Testis (tissue), 3 donors: Measurements from ENCODE around the gene DYNC1LI1. TPM values are rescaled to one million over a fixed set of nuclear protein-coding genes. Genes with fewer than 3 reads are reported as not detected.

ENCODE experiments used
- DNase-seq: peaks from one replicate; pipeline ENCODE4 v3.0.0-alpha.2; 2019
- H3K27ac ChIP-seq, 2 donors: fragments of 200-600 bp; sonication (generic); one replicate each; pipeline ENCODE4 v1.5.1; 2019
- H3K27me3 ChIP-seq: fragments of 200-600 bp; sonication (generic); one replicate; pipeline ENCODE4 v1.5.1; 2019
- H3K36me3 ChIP-seq: fragments of 200-600 bp; sonication (generic); one replicate; pipeline ENCODE4 v1.5.1; 2017; ENCODE audit warnings: low read depth; ENCODE audit errors: missing control alignments
- H3K4me1 ChIP-seq: fragments of 200-600 bp; sonication (generic); one replicate; pipeline ENCODE4 v1.5.1; 2019
- H3K4me3 ChIP-seq, 2 donors: fragments of 200-600 bp; sonication (generic); one replicate each; pipeline ENCODE4 v1.5.1; 2017 to 2019
- H3K9me3 ChIP-seq: fragments of 200-600 bp; sonication (generic); one replicate; pipeline ENCODE4 v1.5.1; 2017
- CTCF ChIP-seq, 3 experiments: fragments of 450-650 bp in 2 of 3; fragments of 200-600 bp in 1 of 3; sonication (generic) in 1 of 3; IDR thresholded peaks; one replicate each; pipeline ENCODE4 v1.5.1; 2016 to 2019; ENCODE audit warnings: antibody characterized with exemption in 3 of 3, mild to moderate bottlenecking in 2 of 3, moderate library complexity in 1 of 3
- POLR2A ChIP-seq: fragments of 450-650 bp; IDR thresholded peaks from one replicate; pipeline ENCODE4 v1.6.1; 2017; ENCODE audit warnings: antibody characterized with exemption, mild to moderate bottlenecking, moderate library complexity
- WGBS, 2 donors: methylation state at CpG; one replicate each; pipeline ENCODE4 v1.1.5; 2018; 5-methylcytosine and 5-hydroxymethylcytosine counted together
- intact Hi-C: fragments of 100-400 bp; cut with DNase I; formaldehyde crosslinking; loops from one replicate; pipeline ENCODE4 v1.15.1; 2023; ENCODE audit warnings: low total_unique reads
- polyA plus RNA-seq: library from polyadenylated mRNA; stranded (reverse); fragments of 350-450 nt; fragmentation: Illumina TruSeq; extraction: RNeasy Lipid Tissue Mini Kit (QIAGEN cat#74804); gene quantifications from one replicate; pipeline ENCODE4 v1.2.3, GENCODE V29; 2014; ENCODE audit warnings: low read depth, low replicate concordance; ENCODE audit not compliant: insufficient read depth
- total RNA-seq, 2 donors: library from RNA; depleted of rRNA; stranded (reverse); fragments of >200 nt; gene quantifications; one replicate each; pipeline ENCODE4 v1.2.3, GENCODE V29; 2016

DYNC1LI1 gene
- total and polyA plus RNA-seq, 3 donors from 2014 or later: 53.9 to 85.7 (median 61.3) TPM

DNA sequence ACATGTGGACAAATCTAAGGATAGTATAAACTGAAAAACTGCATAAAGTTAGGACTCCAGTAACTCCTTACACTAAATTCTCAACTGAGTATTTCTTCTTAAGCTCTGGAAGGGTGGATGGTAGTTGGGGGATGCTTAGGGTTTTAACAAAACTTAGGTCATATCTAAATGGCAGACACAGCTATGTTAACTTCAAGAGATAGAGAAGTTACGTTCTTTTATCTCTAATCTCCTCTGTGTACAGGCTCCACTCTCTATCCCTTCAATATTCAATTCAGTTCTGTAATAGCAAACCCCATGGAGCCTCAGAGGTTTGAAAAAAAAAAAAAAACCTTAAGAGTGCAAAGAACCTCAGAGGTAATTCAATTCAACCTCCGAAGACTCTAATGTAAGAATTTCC, 71.1 kb downstream of the DYNC1LI1 start:
- TF ChIP-seq POLR2A (no peak), CTCF (IDR thresholded peaks at IDR 0.05) (no peak)
- Histone ChIP-seq H3K9me3 (no peaks in the 10 kb centered on the region), H3K27ac (peak overlapping the region in 1 of 2 donors; percentile 98), H3K36me3 (no peaks in the 10 kb centered on the region), H3K4me1 (peaks cover 12% of the 10 kb centered on the region), H3K4me3 (no peak overlapping the region), H3K27me3 (no peaks in the 10 kb centered on the region)
- no peak for DNase-seq
- 55 to 61% methylated on average over 2 of the region's 2 CpGs for WGBS, 2 donors
- intact Hi-C loops: no loop called here

DNA sequence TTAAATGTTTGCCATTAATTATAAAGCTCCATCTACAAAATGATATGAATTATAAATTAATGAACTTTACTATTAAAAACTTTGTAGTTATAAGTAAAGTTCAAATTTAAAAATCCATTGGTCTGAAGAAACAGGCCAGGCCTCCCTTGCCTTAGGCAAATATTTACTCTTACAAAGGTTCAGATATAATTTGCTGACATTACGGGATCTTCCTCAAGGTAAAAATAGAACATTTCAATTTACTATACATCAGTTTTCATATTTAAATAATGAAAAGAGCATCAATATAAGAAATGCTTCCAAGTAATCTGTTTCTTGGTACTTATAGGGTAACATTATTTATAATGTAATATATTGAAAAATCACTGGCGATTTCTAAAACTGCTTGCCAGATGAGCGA, 71.7 kb downstream of the DYNC1LI1 start:
- no peak overlapping the region for H3K4me3 ChIP-seq
- no peaks in the 10 kb centered on the region for H3K27me3 ChIP-seq
- 57 to 74% methylated on average over 3 of the region's 3 CpGs for WGBS, 2 donors
- peaks cover 9% of the 10 kb centered on the region for H3K4me1 ChIP-seq
- intact Hi-C loops: no loop called here
- H3K9me3 ChIP-seq: no peaks in the 10 kb centered on the region
- no peaks in the 10 kb centered on the region for H3K36me3 ChIP-seq
- TF ChIP-seq POLR2A: no peak
- no peak for TF ChIP-seq CTCF (IDR thresholded peaks at IDR 0.05)
- peak overlapping the region; percentile 1 to 8 for H3K27ac ChIP-seq
- DNase-seq: no peak

GRCh38 chr3:32498252-32498651, 72.4 kb downstream of the DYNC1LI1 start:
- Histone ChIP-seq H3K36me3 (no peaks in the 10 kb centered on the region), H3K4me3 (no peak overlapping the region), H3K27me3 (no peaks in the 10 kb centered on the region), H3K9me3 (no peaks in the 10 kb centered on the region), H3K4me1 (peaks cover 10% of the 10 kb centered on the region), H3K27ac (no peak overlapping the region)
- intact Hi-C loops: no loop called here
- TF ChIP-seq POLR2A (no peak), CTCF (IDR thresholded peaks at IDR 0.05) (no peak)
- DNase-seq: no peak
- 59 to 84% methylated on average over 3 of the region's 3 CpGs for WGBS, 2 donors

DNA sequence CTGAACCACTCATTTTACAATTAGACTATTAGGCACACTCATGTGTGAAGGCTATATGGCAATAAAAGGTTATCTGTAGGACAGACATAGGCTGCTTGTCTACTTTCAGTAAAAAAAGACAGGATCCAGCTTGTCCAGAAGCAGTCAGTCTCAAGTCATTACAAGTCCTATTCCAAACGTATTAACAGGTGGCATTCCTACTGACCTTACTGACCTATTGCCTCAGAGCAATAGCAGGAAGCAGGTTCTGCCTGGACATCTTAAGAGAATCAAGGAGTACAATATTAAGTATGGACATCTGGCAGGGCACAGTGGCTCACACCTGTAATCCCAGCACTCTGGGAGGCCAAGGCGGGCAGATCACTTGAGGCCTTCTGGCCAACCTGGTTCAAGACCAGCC, 75.0 kb downstream of the DYNC1LI1 start:
- Histone ChIP-seq H3K27ac (no peak overlapping the region), H3K4me3 (no peak overlapping the region), H3K27me3 (no peaks in the 10 kb centered on the region), H3K9me3 (no peaks in the 10 kb centered on the region), H3K4me1 (peaks cover 9% of the 10 kb centered on the region), H3K36me3 (no peaks in the 10 kb centered on the region)
- TF ChIP-seq CTCF (IDR thresholded peaks at IDR 0.05) (no peak), POLR2A (no peak)
- intact Hi-C loops: no loop called here
- 69 to 76% methylated on average over 2 of the region's 2 CpGs for WGBS, 2 donors
- no peak for DNase-seq

DNA sequence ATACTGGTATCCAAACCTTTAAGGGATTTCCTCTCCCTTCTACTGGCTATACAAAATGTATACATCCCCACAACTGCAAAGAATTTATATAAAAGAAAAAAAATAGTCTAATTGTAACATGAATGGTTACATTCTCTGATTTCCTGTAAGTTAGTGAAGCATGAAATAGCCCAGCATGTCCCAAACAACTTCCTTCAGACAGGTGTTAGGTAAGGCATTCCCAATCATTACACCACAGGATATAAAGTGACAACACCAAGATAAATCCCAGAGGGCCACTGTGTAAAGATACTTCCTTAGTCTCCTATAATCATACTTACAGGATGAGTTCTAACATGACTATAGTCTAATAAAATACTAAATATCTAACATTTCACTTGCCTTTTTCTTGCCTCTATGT, 75.6 kb downstream of the DYNC1LI1 start:
- Histone ChIP-seq H3K9me3 (no peaks in the 10 kb centered on the region), H3K27ac (no peak overlapping the region), H3K27me3 (no peaks in the 10 kb centered on the region), H3K4me1 (peaks cover 9% of the 10 kb centered on the region), H3K4me3 (no peak overlapping the region), H3K36me3 (no peaks in the 10 kb centered on the region)
- no peak for DNase-seq
- intact Hi-C loops: no loop called here
- TF ChIP-seq CTCF (IDR thresholded peaks at IDR 0.05): no peak
- no peak for TF ChIP-seq POLR2A
